ENCODE measurements around the gene NRCAM. TPM values are rescaled to one million over a fixed set of nuclear protein-coding genes. Genes with fewer than 3 reads are reported as not detected.

NRCAM gene
- total and polyA plus RNA-seq, 2 of the 8 experiments (the other 6 are each of a cell fraction or from before 2014, with no cell fraction given): 2.7 to 3.8 TPM

- no peak for TF ChIP-seq CTCF (IDR thresholded peaks at IDR 0.05; ENCODE audit: control extremely low read depth in 1 of 3, insufficient read depth in 1 of 3, low read depth in 1 of 3, low read length in 3 of 3)
- TF ChIP-seq SIN3A (conservative IDR thresholded peaks at IDR 0.05 in 1 of 2, IDR thresholded peaks at IDR 0.05 in 1 of 2; ENCODE audit: low read depth in 1 of 2, low read length in 2 of 2): no peak
- TF ChIP-seq KDM5A (IDR thresholded peaks at IDR 0.05; ENCODE audit: low read length): no peak
- TF ChIP-seq JUND (IDR thresholded peaks at IDR 0.05; ENCODE audit: low read length): no peak
- no peak for TF ChIP-seq BCL11A (IDR thresholded peaks at IDR 0.05; ENCODE audit: low read depth in 2 of 2, low read length in 2 of 2)
- no peak for TF ChIP-seq ASH2L (IDR thresholded peaks at IDR 0.05; ENCODE audit: low read length)
These were observed 120.8 kb downstream of the NRCAM start (continued) for GRCh38 chr7:108335269-108335918.

Measured in H1 (cell line).